ENCODE data around the gene HID1. TPM values are rescaled to one million over a fixed set of nuclear protein-coding genes. Genes with fewer than 3 reads are reported as not detected.

The HID1 gene
- total and polyA plus RNA-seq, 9 of the 15 experiments (the other 6 are each of a cell fraction or from before 2014, with no cell fraction given), result 0.14 to 2.1 (median 0.54) TPM; not detected in 2

GRCh38 chr17:74937064-74938051 lies 35.2 kb downstream of the HID1 start:
- Histone ChIP-seq H4K20me1 (replicated peaks; ENCODE audit: control insufficient read depth, insufficient read depth, low read length) (0 out of 2 replicates have a peak, but pooled peaks cover 4% of the 10 kb centered on the region), H3K9ac (ENCODE audit: insufficient read depth in 1 of 2, low read depth in 2 of 2, low read length in 2 of 2) (no peak overlapping the region), H3K27ac (ENCODE audit: extremely low read depth, low read depth, low read length) (no peak overlapping the region), H2AFZ (ENCODE audit: low read depth, low read length) (no peak overlapping the region), H3K4me3 (no peak overlapping the region), H3K79me2 (ENCODE audit: control insufficient read depth, insufficient read depth, low read length) (no peaks in the 10 kb centered on the region), H3K9me3 (replicated peaks; ENCODE audit: control insufficient read depth, insufficient read depth, low read depth, low read length) (no peaks in the 10 kb centered on the region), H3K4me2 (ENCODE audit: insufficient read depth, low read length) (no peak overlapping the region), H3K9me1 (ENCODE audit: control insufficient read depth, insufficient read depth, low read length) (no peaks in the 10 kb centered on the region), H3K4me1 (replicated peaks in 1 of 2; ENCODE audit: control insufficient read depth in 2 of 2, insufficient read depth in 2 of 2, low read length in 2 of 2) (peaks cover 4 to 22% of the 10 kb centered on the region in 2 experiments; a peak in 4 of 5 replicates), H3K36me3 (ENCODE audit: control insufficient read depth, insufficient read depth, low read length) (no peaks in the 10 kb centered on the region), H3K27me3 (ENCODE audit: control insufficient read depth in 2 of 2, insufficient read depth in 2 of 2, low read length in 2 of 2) (peaks cover 11 to 34% of the 10 kb centered on the region in 2 experiments)
- no TSS peak for BruUV-seq (replicated peaks)
- intact Hi-C loops (cut with micrococcal nuclease) (no loop called here), in situ Hi-C loops (cut with MboI) (no loop called here)
- FAIRE-seq (no peak), DNase-seq (ENCODE audit: extremely low read depth in 1 of 4, low spot score in 3 of 4) (no peak), ATAC-seq (no peak)
- ChIA-PET POLR2A (interaction anchor here (0.6 to 1.1 kb wide), 2 partner anchors 12 to 79 kb away, joined by 3 to 4 read pairs; no protein-coding TSS in a partner anchor), CTCF (ENCODE audit: low intra/inter-chr PET ratio) (no interaction called here)
- 16% methylated on average over 10 of the region's 11 CpGs for WGBS (ENCODE audit: insufficient coverage, low coverage, missing lambda C conversion rate)
- TF ChIP-seq RCOR1 (IDR thresholded peaks at IDR 0.05; ENCODE audit: borderline replicate concordance in 1 of 2, low read depth in 2 of 2, low read length in 2 of 2) (no peak), RAD51 (IDR thresholded peaks at IDR 0.05; ENCODE audit: borderline replicate concordance, low read depth) (no peak), PML (IDR thresholded peaks at IDR 0.05; ENCODE audit: low read length) (no peak), CEBPB (tag; IDR thresholded peaks at IDR 0.05) (no peak), MCM3 (IDR thresholded peaks at IDR 0.05) (no peak), ETV1 (tag; conservative IDR thresholded peaks at IDR 0.05; ENCODE audit: low read depth) (peak; percentile 56), IRF9 (tag; IDR thresholded peaks at IDR 0.05) (no peak), EHMT2 (IDR thresholded peaks at IDR 0.05) (peak; percentile 93), CBFA2T2 (conservative IDR thresholded peaks at IDR 0.05) (no peak), MIER1 (IDR thresholded peaks at IDR 0.05; ENCODE audit: low read depth) (peak; percentile 87)
- TF ChIP-seq, protein P1, sequence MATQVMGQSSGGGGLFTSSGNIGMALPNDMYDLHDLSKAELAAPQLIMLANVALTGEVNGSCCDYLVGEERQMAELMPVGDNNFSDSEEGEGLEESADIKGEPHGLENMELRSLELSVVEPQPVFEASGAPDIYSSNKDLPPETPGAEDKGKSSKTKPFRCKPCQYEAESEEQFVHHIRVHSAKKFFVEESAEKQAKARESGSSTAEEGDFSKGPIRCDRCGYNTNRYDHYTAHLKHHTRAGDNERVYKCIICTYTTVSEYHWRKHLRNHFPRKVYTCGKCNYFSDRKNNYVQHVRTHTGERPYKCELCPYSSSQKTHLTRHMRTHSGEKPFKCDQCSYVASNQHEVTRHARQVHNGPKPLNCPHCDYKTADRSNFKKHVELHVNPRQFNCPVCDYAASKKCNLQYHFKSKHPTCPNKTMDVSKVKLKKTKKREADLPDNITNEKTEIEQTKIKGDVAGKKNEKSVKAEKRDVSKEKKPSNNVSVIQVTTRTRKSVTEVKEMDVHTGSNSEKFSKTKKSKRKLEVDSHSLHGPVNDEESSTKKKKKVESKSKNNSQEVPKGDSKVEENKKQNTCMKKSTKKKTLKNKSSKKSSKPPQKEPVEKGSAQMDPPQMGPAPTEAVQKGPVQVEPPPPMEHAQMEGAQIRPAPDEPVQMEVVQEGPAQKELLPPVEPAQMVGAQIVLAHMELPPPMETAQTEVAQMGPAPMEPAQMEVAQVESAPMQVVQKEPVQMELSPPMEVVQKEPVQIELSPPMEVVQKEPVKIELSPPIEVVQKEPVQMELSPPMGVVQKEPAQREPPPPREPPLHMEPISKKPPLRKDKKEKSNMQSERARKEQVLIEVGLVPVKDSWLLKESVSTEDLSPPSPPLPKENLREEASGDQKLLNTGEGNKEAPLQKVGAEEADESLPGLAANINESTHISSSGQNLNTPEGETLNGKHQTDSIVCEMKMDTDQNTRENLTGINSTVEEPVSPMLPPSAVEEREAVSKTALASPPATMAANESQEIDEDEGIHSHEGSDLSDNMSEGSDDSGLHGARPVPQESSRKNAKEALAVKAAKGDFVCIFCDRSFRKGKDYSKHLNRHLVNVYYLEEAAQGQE (IDR thresholded peaks at IDR 0.05; ENCODE audit: borderline replicate concordance), result peak; percentile 96
- TF ChIP-seq, protein P1 (CRISPR knock-in tag; IDR thresholded peaks at IDR 0.05; ENCODE audit: low read depth), result peak; percentile 88
